K562 (cell line): ENCODE results near the gene GRIK5. TPM values are rescaled to one million over a fixed set of nuclear protein-coding genes. Genes with fewer than 3 reads are reported as not detected.
A peak's percentile ranks its signal among the peaks of the same experiment; 100 is the strongest.

Source experiments
- ATAC-seq: fragments of 200-7000 bp; cut with Tn5 transposase; 3 replicates; pipeline ENCODE4 v1.9.1; 2020; ENCODE audit warnings: moderate library complexity
- BruUV-seq: library from RNA; stranded (reverse); fragments of 400-500 nt; replicated peaks from 2 replicates; lab custom pipeline; 2021; lab: Mats Ljungman, UMichigan
- CTCF ChIA-PET: fragments of 300-600 bp; formaldehyde crosslinking; extraction: SDS; loops from one replicate; lab custom pipeline; 2021; ENCODE audit warnings: low intra/inter-chr PET ratio; lab: Yijun Ruan, JAX
- POLR2A ChIA-PET: fragments of 300-600, 350-650 bp; sonication (Branson Sonifier 250); formaldehyde crosslinking; extraction: SDS; loops from one replicate; lab custom pipeline; 2021; ENCODE audit warnings: antibody characterized with exemption, inconsistent platforms; lab: Yijun Ruan, JAX
- DNase-seq, 4 experiments: peaks; one replicate each; pipeline versions ENCODE4 v3.0.0 to v3.0.0-alpha.2; 2011 to 2018; ENCODE audit warnings: low spot score in 3 of 4, mixed read lengths in 3 of 4; ENCODE audit errors: extremely low read depth in 1 of 4
- FAIRE-seq: peaks from 2 replicates; lab custom pipeline; 2011; peaks lifted over from hg19 to GRCh38; lab: Jason Lieb, UNC
- H2AFZ ChIP-seq: 2 replicates; pipeline ENCODE4 v1.6.0; 2011; ENCODE audit warnings: low read depth, low read length, control low read depth, inconsistent platforms
- H3K27ac ChIP-seq: fragments of 200-600 bp; 3 replicates; pipeline ENCODE4 v1.8.0; 2011; ENCODE audit warnings: low read depth, mild to moderate bottlenecking, control low read depth, inconsistent platforms, low read length, moderate library complexity, mixed read lengths; ENCODE audit errors: extremely low read depth
- H3K27me3 ChIP-seq, 2 experiments: fragments of 300-600 bp in 1 of 2; 2 replicates in 1 of 2; 3 replicates in 1 of 2; pipeline versions ENCODE4 v1.6.0 to v1.8.0; 2011; ENCODE audit warnings: inconsistent platforms in 2 of 2, low read length in 2 of 2, mild to moderate bottlenecking in 1 of 2, mixed read lengths in 1 of 2, moderate library complexity in 1 of 2; ENCODE audit not compliant: control insufficient read depth in 2 of 2, insufficient read depth in 2 of 2
- H3K36me3 ChIP-seq: fragments of 300-600 bp; 3 replicates; pipeline ENCODE4 v1.8.0; 2011; ENCODE audit warnings: mild to moderate bottlenecking, low read length, inconsistent platforms; ENCODE audit not compliant: control insufficient read depth, insufficient read depth
- H3K4me1 ChIP-seq, 2 experiments: fragments of 200-600 bp in 1 of 2; replicated peaks in 1 of 2; 2 replicates in 1 of 2; 3 replicates in 1 of 2; pipeline versions ENCODE4 v1.5.1 to v1.8.0; 2011; ENCODE audit warnings: inconsistent platforms in 2 of 2, low read length in 2 of 2, mild to moderate bottlenecking in 1 of 2, mixed read lengths in 1 of 2, moderate library complexity in 1 of 2; ENCODE audit not compliant: control insufficient read depth in 2 of 2, insufficient read depth in 2 of 2
- H3K4me2 ChIP-seq: 2 replicates; pipeline ENCODE4 v1.6.1; 2011; ENCODE audit warnings: low read length, control low read depth, inconsistent platforms, mixed read lengths; ENCODE audit not compliant: insufficient read depth
- H3K4me3 ChIP-seq: fragments of 200-600 bp; sonication (generic), shearing (Covaris generic); 2 replicates; pipeline ENCODE4 v1.5.1; 2016; ENCODE audit warnings: control low read depth, inconsistent platforms
- H3K79me2 ChIP-seq: fragments of 200-600 bp; 3 replicates; pipeline ENCODE4 v1.8.0; 2011; ENCODE audit warnings: low read length, inconsistent platforms; ENCODE audit not compliant: control insufficient read depth, insufficient read depth
- H3K9ac ChIP-seq, 2 experiments: 2 replicates each; pipeline versions ENCODE4 v1.6.0 to v1.6.1; 2011; ENCODE audit warnings: low read depth in 2 of 2, low read length in 2 of 2, control low read depth in 1 of 2, inconsistent platforms in 1 of 2, mild to moderate bottlenecking in 1 of 2, mixed read lengths in 1 of 2; ENCODE audit not compliant: insufficient read depth in 1 of 2
- H3K9me1 ChIP-seq: one replicate; pipeline ENCODE4 v1.6.0; 2011; ENCODE audit warnings: inconsistent platforms, mild to moderate bottlenecking, low read length, moderate library complexity; ENCODE audit not compliant: control insufficient read depth, insufficient read depth
- H3K9me3 ChIP-seq: replicated peaks from 2 replicates; pipeline ENCODE4 v1.5.1; 2011; ENCODE audit warnings: low read depth, low read length, inconsistent platforms; ENCODE audit not compliant: control insufficient read depth, insufficient read depth
- H4K20me1 ChIP-seq: replicated peaks from 2 replicates; pipeline ENCODE4 v1.6.1; 2011; ENCODE audit warnings: low read length, inconsistent platforms, mixed read lengths; ENCODE audit not compliant: control insufficient read depth, insufficient read depth
- EZH2 ChIP-seq: IDR thresholded peaks from 2 replicates; pipeline ENCODE4 v1.6.1; 2012; ENCODE audit warnings: low read depth, mild to moderate bottlenecking, inconsistent platforms, low read length, borderline replicate concordance
- L3MBTL2 ChIP-seq: fragments of 450-650 bp; IDR thresholded peaks from 2 replicates; pipeline ENCODE4 v1.6.1; 2016; ENCODE audit warnings: mild to moderate bottlenecking, moderate library complexity
- POLR2AphosphoS2 ChIP-seq: IDR thresholded peaks from 2 replicates; pipeline ENCODE4 v1.6.1; 2012; ENCODE audit warnings: low read length, improper control_type of control experiment
- WGBS: fragments of 100-300 bp; shearing (Covaris generic); methylation state at CpG from one replicate; pipeline ENCODE4 v1.1.6; 2016; ENCODE audit warnings: low coverage, mixed read lengths; ENCODE audit not compliant: insufficient coverage; ENCODE audit errors: missing lambda C conversion rate; 5-methylcytosine and 5-hydroxymethylcytosine counted together
- in situ Hi-C: fragments of 300-500 bp; cut with MboI; formaldehyde crosslinking; loops from 4 replicates; pipeline ENCODE4 v1.15.0; 2018; ENCODE audit warnings: inconsistent platforms, mixed read lengths
- intact Hi-C: fragments of 100-400 bp; cut with micrococcal nuclease; formaldehyde crosslinking; loops from 2 replicates; pipeline ENCODE4 v1.14.2; 2022
- polyA plus RNA-seq, 8 experiments: library from polyadenylated mRNA; depleted of rRNA in 4 of 8; stranded (reverse) in 5 of 8; unstranded in 3 of 8; fragments of >200 nt; fragmentation: Nextera tagmentation in 2 of 8; fragmentation: Illumina TruSeq in 1 of 8; extraction: Ambion mirVana in 2 of 8; extraction: Trizol in 1 of 8; gene quantifications; 2 replicates each; pipeline versions ENCODE4 v1.2.1 to v1.2.3, GENCODE V29; 2011 to 2014; ENCODE audit warnings: inconsistent platforms in 1 of 8, missing spikeins in 1 of 8
- total RNA-seq, 7 experiments: library from RNA; depleted of rRNA in 6 of 7; stranded (reverse); fragments of >200 nt in 6 of 7; fragmentation: Illumina TruSeq in 2 of 7; extraction: Trizol in 2 of 7; gene quantifications; 2 replicates each; pipeline versions ENCODE4 v1.2.1 to v1.2.3, GENCODE V29; 2011 to 2021; ENCODE audit warnings: low replicate concordance in 1 of 7
- TF ChIP-seq, protein P1 (sequence below), 2 experiments: fragments of 450-650 bp in 1 of 2; IDR thresholded peaks; 2 replicates each; pipeline ENCODE4 v1.6.1; 2011 to 2017; ENCODE audit warnings: low read depth in 2 of 2, antibody characterized with exemption in 1 of 2, borderline replicate concordance in 1 of 2, low read length in 1 of 2, mild to moderate bottlenecking in 1 of 2, mixed read lengths in 1 of 2; ENCODE audit not compliant: control insufficient read depth in 1 of 2

The GRIK5 gene
- total and polyA plus RNA-seq, 9 of the 15 experiments (the other 6 are each of a cell fraction or from before 2014, with no cell fraction given) = 0.04 to 0.55 (median 0.27) TPM; not detected in 2

DNA sequence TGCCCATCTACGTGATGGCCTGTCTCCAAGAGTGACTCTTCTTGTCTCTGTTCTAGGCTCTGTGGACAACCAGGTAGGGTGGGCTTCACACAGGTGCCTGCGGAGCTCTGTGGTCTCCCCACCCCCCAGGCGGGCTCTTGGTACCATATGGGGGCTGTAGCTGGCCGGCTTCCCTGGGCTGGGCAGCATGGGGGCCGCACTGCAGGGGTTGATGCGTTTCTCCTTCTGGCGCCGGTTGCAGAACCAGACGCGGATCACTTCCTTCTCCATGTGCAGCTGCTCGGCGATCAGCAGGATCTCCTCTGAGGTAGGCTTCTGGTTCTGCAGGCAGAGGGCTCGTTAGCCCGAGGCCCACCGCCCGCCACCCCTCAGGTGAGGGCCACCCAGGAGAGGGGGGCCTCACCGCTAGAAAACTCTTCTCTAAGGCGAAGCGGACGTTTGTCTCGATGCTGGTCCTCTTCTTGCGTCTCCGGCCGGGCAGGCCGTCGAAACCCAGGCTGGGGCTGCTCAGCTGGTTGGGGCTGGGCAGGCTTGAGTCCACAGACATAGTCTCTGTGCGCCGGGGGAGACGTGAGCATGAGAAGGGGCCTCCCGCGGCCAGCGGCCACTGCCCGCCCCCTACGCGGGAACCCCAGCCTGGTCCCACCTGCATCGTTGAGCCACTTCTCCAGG lies 25.3 kb upstream of the GRIK5 start:
- H3K36me3 ChIP-seq = no peaks in the 10 kb centered on the region
- H3K9ac ChIP-seq = peak overlapping the region in 1 of 2 experiments; percentile 19; a peak in 1 of 4 replicates
- 45% methylated on average over 28 of the region's 36 CpGs for WGBS
- intact Hi-C loops = no loop called here
- H3K4me3 ChIP-seq = no peak overlapping the region
- H3K4me2 ChIP-seq = no peak overlapping the region
- no peak for DNase-seq
- TF ChIP-seq, protein P1, sequence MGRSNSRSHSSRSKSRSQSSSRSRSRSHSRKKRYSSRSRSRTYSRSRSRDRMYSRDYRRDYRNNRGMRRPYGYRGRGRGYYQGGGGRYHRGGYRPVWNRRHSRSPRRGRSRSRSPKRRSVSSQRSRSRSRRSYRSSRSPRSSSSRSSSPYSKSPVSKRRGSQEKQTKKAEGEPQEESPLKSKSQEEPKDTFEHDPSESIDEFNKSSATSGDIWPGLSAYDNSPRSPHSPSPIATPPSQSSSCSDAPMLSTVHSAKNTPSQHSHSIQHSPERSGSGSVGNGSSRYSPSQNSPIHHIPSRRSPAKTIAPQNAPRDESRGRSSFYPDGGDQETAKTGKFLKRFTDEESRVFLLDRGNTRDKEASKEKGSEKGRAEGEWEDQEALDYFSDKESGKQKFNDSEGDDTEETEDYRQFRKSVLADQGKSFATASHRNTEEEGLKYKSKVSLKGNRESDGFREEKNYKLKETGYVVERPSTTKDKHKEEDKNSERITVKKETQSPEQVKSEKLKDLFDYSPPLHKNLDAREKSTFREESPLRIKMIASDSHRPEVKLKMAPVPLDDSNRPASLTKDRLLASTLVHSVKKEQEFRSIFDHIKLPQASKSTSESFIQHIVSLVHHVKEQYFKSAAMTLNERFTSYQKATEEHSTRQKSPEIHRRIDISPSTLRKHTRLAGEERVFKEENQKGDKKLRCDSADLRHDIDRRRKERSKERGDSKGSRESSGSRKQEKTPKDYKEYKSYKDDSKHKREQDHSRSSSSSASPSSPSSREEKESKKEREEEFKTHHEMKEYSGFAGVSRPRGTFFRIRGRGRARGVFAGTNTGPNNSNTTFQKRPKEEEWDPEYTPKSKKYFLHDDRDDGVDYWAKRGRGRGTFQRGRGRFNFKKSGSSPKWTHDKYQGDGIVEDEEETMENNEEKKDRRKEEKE (IDR thresholded peaks at IDR 0.05; ENCODE audit: borderline replicate concordance in 1 of 2, control insufficient read depth in 1 of 2, low read depth in 2 of 2, low read length in 1 of 2) = no peak
- TF ChIP-seq POLR2AphosphoS2 (no peak), EZH2 (no peak), L3MBTL2 (0 out of 2 replicates have a peak, but pooled peaks have one; percentile 42)
- TF ChIP-seq, all 486 proteins: peak for 1
- Histone ChIP-seq H3K27ac (no peak overlapping the region), H3K79me2 (no peaks in the 10 kb centered on the region), H3K27me3 (peaks cover 2 to 18% of the 10 kb centered on the region in 2 experiments; a peak in 3 of 5 replicates), H2AFZ (0 out of 2 replicates have a peak overlapping the region, but pooled peaks have one; percentile 66), H4K20me1 (no peaks in the 10 kb centered on the region), H3K4me1 (peaks cover 0 to 34% of the 10 kb centered on the region in 2 experiments; a peak in 4 of 5 replicates), H3K9me3 (no peaks in the 10 kb centered on the region), H3K9me1 (no peaks in the 10 kb centered on the region)
- ChIA-PET CTCF (no interaction called here), POLR2A (interaction anchor here (0.6 to 1.0 kb wide), 2 partner anchors 28 to 313 kb away, joined by 3 to 5 read pairs; no protein-coding TSS in a partner anchor)
- BruUV-seq = no TSS peak
- no peak for ATAC-seq
- no peak for FAIRE-seq
- in situ Hi-C loops = no loop called here
